Measurements from ENCODE around the gene TRIP6.
"Not testable (repeated sequence)": the region's sequence is repeated elsewhere in the genome, so short reads cannot be mapped to it uniquely, and the experiment has no call there.

Gene TRIP6

GRCh38 chr7:100839361-100839760 lies 27.8 kb upstream of the TRIP6 start:
- DNase-seq (ENCODE audit: low spot score) = no peak

- no peak for DNase-seq (ENCODE audit: low spot score)
These were observed 26.6 kb upstream of the TRIP6 start for GRCh38 chr7:100840470-100841100.

- DNase-seq (ENCODE audit: low spot score) = no peak
These were observed 19.8 kb upstream of the TRIP6 start for GRCh38 chr7:100847360-100847759.

- peak; percentile 99 for DNase-seq (ENCODE audit: low spot score)
These were observed 14.9 kb upstream of the TRIP6 start, which contains the start of gene SLC12A9 for GRCh38 chr7:100852048-100852872. SLC12A9 (plus strand) TSS chr7:100852713; CDS start chr7:100854198, 1,485 bp downstream.

- DNase-seq (ENCODE audit: low spot score) = no peak
These were observed 12.9 kb upstream of the TRIP6 start for GRCh38 chr7:100854146-100854895.

- DNase-seq (ENCODE audit: low spot score) = not testable (repeated sequence)
These were observed 12.3 kb upstream of the TRIP6 start for GRCh38 chr7:100854899-100855298.

- DNase-seq (ENCODE audit: low spot score) = no peak
These were observed 11.7 kb upstream of the TRIP6 start for GRCh38 chr7:100855515-100855914.

- no peak for DNase-seq (ENCODE audit: low spot score)
These were observed 10.3 kb upstream of the TRIP6 start for GRCh38 chr7:100856871-100857282.

GRCh38 chr7:100859856-100860255 lies 7.3 kb upstream of the TRIP6 start:
- no peak for DNase-seq (ENCODE audit: low spot score)

GRCh38 chr7:100860702-100861615 lies 6.2 kb upstream of the TRIP6 start:
- no peak for DNase-seq (ENCODE audit: low spot score)

- DNase-seq (ENCODE audit: low spot score) = no peak
These were observed 5.6 kb upstream of the TRIP6 start for GRCh38 chr7:100861616-100861985.

GRCh38 chr7:100863406-100863950 lies 3.7 kb upstream of the TRIP6 start:
- DNase-seq (ENCODE audit: low spot score) = no peak

- no peak for DNase-seq (ENCODE audit: low spot score)
These were observed 2.8 kb upstream of the TRIP6 start for GRCh38 chr7:100864263-100864845.

- no peak for DNase-seq (ENCODE audit: low spot score)
These were observed 1.7 kb upstream of the TRIP6 start for GRCh38 chr7:100865372-100865911.

- DNase-seq (ENCODE audit: low spot score) = no peak
These were observed 1.1 kb upstream of the TRIP6 start for GRCh38 chr7:100865938-100866728.

- no peak for DNase-seq (ENCODE audit: low spot score)
These were observed 503 bp upstream of the TRIP6 start for GRCh38 chr7:100866729-100867039.

GRCh38 chr7:100867776-100868485 lies 744 bp downstream of the TRIP6 start:
- no peak for DNase-seq (ENCODE audit: low spot score)

- DNase-seq (ENCODE audit: low spot score) = no peak
These were observed 6.6 kb downstream of the TRIP6 start for GRCh38 chr7:100873599-100874299.

GRCh38 chr7:100874300-100874576 lies 7.1 kb downstream of the TRIP6 start:
- no peak for DNase-seq (ENCODE audit: low spot score)
